GM21447 (cell line): ENCODE data around the gene ZC3H8.

Experiments
- ATAC-seq: cut with Tn5 transposase; IDR thresholded peaks from one replicate; pipeline ENCODE4 v1.9.1; 2021; ENCODE audit not compliant: unreplicated experiment

The ZC3H8 gene

GRCh38 chr2:112166806-112167499 lies 87.9 kb downstream of the ZC3H8 start:
- no peak for ATAC-seq

GRCh38 chr2:112165296-112165695 lies 89.5 kb downstream of the ZC3H8 start:
- no peak for ATAC-seq

GRCh38 chr2:112164876-112165275 lies 90.0 kb downstream of the ZC3H8 start:
- no peak for ATAC-seq

GRCh38 chr2:112163541-112163981 lies 91.3 kb downstream of the ZC3H8 start:
- ATAC-seq, result no peak

- no peak for ATAC-seq
These were observed 91.9 kb downstream of the ZC3H8 start for GRCh38 chr2:112162956-112163355.

- ATAC-seq, result no peak
These were observed 92.5 kb downstream of the ZC3H8 start for GRCh38 chr2:112162341-112162740.
